Measurements from ENCODE around the gene SMNDC1. TPM values are rescaled to one million over a fixed set of nuclear protein-coding genes. Genes with fewer than 3 reads are reported as not detected.

SMNDC1 gene
- total and polyA plus RNA-seq, 2 donors from 2014 or later: 12.4 to 28.6 TPM

GRCh38 chr10:110279407-110279986, 25.2 kb downstream of the SMNDC1 start:
- Histone ChIP-seq H3K9ac (ENCODE audit: low read length in 3 of 3) (peak overlapping the region in 1 of 3 donors; percentile 28), H3K36me3 (ENCODE audit: control insufficient read depth in 2 of 3, insufficient read depth in 3 of 3, low read length in 3 of 3) (peaks cover 0 to 2% (median 0%) of the 10 kb centered on the region in 3 donors), H3K4me1 (ENCODE audit: control insufficient read depth in 2 of 3, insufficient read depth in 2 of 3, low read depth in 1 of 3, low read length in 3 of 3) (no peaks in the 10 kb centered on the region), H3K27me3 (ENCODE audit: control insufficient read depth, insufficient read depth, low read length) (no peaks in the 10 kb centered on the region), H3K4me3 (ENCODE audit: low read length in 3 of 3) (peak overlapping the region in 2 of 3 donors; percentile 10 to 22), H3K27ac (ENCODE audit: low read depth in 2 of 2, low read length in 2 of 2) (no peak overlapping the region), H3K9me3 (ENCODE audit: control insufficient read depth in 2 of 3, insufficient read depth in 1 of 3, low read length in 3 of 3) (no peaks in the 10 kb centered on the region)
- TF ChIP-seq, protein P1, sequence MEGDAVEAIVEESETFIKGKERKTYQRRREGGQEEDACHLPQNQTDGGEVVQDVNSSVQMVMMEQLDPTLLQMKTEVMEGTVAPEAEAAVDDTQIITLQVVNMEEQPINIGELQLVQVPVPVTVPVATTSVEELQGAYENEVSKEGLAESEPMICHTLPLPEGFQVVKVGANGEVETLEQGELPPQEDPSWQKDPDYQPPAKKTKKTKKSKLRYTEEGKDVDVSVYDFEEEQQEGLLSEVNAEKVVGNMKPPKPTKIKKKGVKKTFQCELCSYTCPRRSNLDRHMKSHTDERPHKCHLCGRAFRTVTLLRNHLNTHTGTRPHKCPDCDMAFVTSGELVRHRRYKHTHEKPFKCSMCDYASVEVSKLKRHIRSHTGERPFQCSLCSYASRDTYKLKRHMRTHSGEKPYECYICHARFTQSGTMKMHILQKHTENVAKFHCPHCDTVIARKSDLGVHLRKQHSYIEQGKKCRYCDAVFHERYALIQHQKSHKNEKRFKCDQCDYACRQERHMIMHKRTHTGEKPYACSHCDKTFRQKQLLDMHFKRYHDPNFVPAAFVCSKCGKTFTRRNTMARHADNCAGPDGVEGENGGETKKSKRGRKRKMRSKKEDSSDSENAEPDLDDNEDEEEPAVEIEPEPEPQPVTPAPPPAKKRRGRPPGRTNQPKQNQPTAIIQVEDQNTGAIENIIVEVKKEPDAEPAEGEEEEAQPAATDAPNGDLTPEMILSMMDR (IDR thresholded peaks at IDR 0.05; ENCODE audit: borderline replicate concordance, extremely low read depth, insufficient read depth): peak; percentile 85
- peak in 4 of 5 donors; percentile 42 to 88 (median 72) for DNase-seq
- intact Hi-C loops (cut with DNase I): no loop called here
- peak; percentile 98 for FAIRE-seq

DNA sequence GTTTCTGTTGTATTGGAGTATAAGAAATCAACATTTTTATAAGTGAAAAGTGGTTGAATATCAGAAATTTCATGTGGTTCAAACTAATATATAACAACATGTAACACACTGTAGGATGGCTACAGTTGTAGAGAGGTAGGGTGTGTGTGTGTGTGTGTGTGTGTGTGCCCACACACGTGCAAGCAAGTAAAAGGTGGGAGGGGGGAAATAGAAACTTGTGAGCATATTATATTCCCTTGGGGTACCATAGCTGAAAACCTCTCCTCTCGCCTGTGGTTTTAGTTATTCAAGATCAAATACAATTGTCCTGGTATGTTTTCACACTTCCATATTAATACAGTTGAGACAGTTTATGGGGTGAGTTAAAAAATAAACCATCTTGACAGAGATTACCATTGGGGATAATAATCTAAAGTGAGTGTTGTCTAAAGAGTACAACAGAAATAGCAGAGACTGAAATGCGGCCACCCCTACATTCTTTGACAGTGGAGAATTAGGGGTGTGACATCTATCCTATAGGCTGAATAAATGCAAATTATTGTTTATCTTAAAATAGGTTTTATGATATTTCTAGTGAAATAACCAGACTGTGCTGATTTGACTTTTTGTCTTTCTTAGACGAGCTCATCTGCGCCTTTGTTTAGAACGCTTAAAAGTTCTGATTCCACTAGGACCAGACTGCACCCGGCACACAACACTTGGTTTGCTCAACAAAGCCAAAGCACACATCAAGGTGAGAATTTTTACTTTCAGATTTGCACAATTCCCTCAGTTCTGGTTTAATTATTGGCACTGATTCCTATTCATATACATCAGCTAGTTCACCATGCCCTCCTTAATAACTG, 25.9 kb downstream of the SMNDC1 start:
- H3K4me3 ChIP-seq (ENCODE audit: low read length in 3 of 3): peak overlapping the region in 2 of 3 donors; percentile 10 to 22
- H3K36me3 ChIP-seq (ENCODE audit: control insufficient read depth in 2 of 3, insufficient read depth in 3 of 3, low read length in 3 of 3): peaks cover 0 to 2% (median 0%) of the 10 kb centered on the region in 3 donors
- H3K27ac ChIP-seq (ENCODE audit: low read depth in 2 of 2, low read length in 2 of 2): peak overlapping the region in 1 of 2 donors; percentile 1
- no peaks in the 10 kb centered on the region for H3K4me1 ChIP-seq (ENCODE audit: control insufficient read depth in 2 of 3, insufficient read depth in 2 of 3, low read depth in 1 of 3, low read length in 3 of 3)
- H3K27me3 ChIP-seq (ENCODE audit: control insufficient read depth, insufficient read depth, low read length): no peaks in the 10 kb centered on the region
- intact Hi-C loops (cut with DNase I): no loop called here
- H3K9me3 ChIP-seq (ENCODE audit: control insufficient read depth in 2 of 3, insufficient read depth in 1 of 3, low read length in 3 of 3): no peaks in the 10 kb centered on the region
- no peak for FAIRE-seq
- peak overlapping the region in 1 of 3 donors; percentile 28 for H3K9ac ChIP-seq (ENCODE audit: low read length in 3 of 3)
- DNase-seq: no peak
- TF ChIP-seq, protein P1 (IDR thresholded peaks at IDR 0.05; ENCODE audit: borderline replicate concordance, extremely low read depth, insufficient read depth): no peak

DNA sequence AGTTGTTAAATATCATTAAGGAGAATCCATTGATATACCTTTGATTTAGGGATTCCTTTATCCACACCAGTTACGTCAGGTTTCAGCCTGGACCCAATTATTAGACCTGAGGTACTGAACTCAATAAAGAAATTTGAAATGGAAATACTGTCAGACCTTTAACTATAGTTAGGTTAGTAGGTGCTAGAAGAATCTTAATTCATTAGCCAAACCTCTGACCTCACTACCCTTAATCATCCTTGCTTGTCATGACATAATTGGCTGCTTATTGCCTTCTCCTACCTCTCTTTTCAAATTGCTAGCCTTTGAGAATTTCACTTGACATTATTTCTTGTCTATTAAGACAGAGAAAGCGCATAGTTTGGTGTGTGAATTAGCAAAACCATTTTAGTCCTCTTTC, 27.1 kb downstream of the SMNDC1 start:
- Histone ChIP-seq H3K9me3 (ENCODE audit: control insufficient read depth in 2 of 3, insufficient read depth in 1 of 3, low read length in 3 of 3) (no peaks in the 10 kb centered on the region), H3K4me3 (ENCODE audit: low read length in 3 of 3) (no peak overlapping the region), H3K9ac (ENCODE audit: low read length in 3 of 3) (no peak overlapping the region), H3K27ac (ENCODE audit: low read depth in 2 of 2, low read length in 2 of 2) (no peak overlapping the region), H3K36me3 (ENCODE audit: control insufficient read depth in 2 of 3, insufficient read depth in 3 of 3, low read length in 3 of 3) (peaks cover 0 to 2% (median 0%) of the 10 kb centered on the region in 3 donors), H3K4me1 (ENCODE audit: control insufficient read depth in 2 of 3, insufficient read depth in 2 of 3, low read depth in 1 of 3, low read length in 3 of 3) (peaks cover 0 to 3% (median 0%) of the 10 kb centered on the region in 3 donors), H3K27me3 (ENCODE audit: control insufficient read depth, insufficient read depth, low read length) (no peaks in the 10 kb centered on the region)
- intact Hi-C loops (cut with DNase I): no loop called here
- TF ChIP-seq, protein P1 (IDR thresholded peaks at IDR 0.05; ENCODE audit: borderline replicate concordance, extremely low read depth, insufficient read depth): no peak
- FAIRE-seq (no peak), DNase-seq (no peak)
